Nephron (organoid): ENCODE data around the gene HHIPL1.
A peak's percentile ranks its signal among the peaks of the same experiment; 100 is the strongest.

Experiments
- H3K27ac Mint-ChIP-seq, 3 experiments: 2 replicates each; pipeline ENCODE4 v1.8.0; 2020; ENCODE audit warnings: mixed read lengths in 3 of 3, mild to moderate bottlenecking in 2 of 3, moderate library complexity in 1 of 3
- H3K27me3 Mint-ChIP-seq: 2 replicates; pipeline ENCODE4 v1.8.0; 2021; ENCODE audit warnings: low read depth, mild to moderate bottlenecking, moderate library complexity, mixed read lengths
- H3K36me3 Mint-ChIP-seq: 2 replicates; pipeline ENCODE4 v1.8.0; 2020; ENCODE audit warnings: low read depth, mixed read lengths
- H3K4me1 Mint-ChIP-seq: 2 replicates; pipeline ENCODE4 v1.8.0; 2020; ENCODE audit warnings: mixed read lengths
- H3K4me3 Mint-ChIP-seq, 3 experiments: 2 replicates each; pipeline ENCODE4 v1.8.0; 2020; ENCODE audit warnings: mild to moderate bottlenecking in 3 of 3, mixed read lengths in 3 of 3, moderate library complexity in 2 of 3
- H3K9me3 Mint-ChIP-seq: 2 replicates; pipeline ENCODE4 v1.8.0; 2020; ENCODE audit warnings: mixed read lengths
- CTCF ChIP-seq, 3 experiments: fragments of 200-600 bp; sonication (generic); IDR thresholded peaks; one replicate each; pipeline ENCODE4 v1.5.0; 2021; ENCODE audit warnings: antibody characterized with exemption in 3 of 3; ENCODE audit not compliant: unreplicated experiment in 3 of 3

HHIPL1 gene

DNA sequence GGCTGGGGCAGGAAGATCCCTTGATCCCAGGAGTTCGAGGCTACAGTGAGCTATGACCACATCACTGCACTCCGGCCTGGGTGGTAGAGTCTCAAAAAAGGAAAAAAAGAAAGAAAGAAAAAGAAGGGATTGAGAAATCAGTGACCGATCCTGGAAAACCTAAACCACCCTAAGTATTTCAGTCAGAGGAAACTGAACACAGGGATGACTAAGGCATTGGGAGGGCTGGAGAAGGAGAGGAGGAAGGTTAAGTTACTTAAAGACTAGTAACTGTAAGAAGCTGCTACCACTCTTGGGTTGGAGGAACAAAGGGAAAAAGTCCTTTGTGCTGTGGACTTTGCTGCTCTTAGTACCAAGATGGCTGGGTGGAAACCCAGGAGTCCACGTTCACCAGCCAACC is 10.6 kb downstream of the HHIPL1 start:
- Mint-ChIP-seq H3K36me3 (no peaks in the 10 kb centered on the region), H3K9me3 (no peaks in the 10 kb centered on the region), H3K4me1 (peaks cover 18% of the 10 kb centered on the region), H3K27ac (no peak overlapping the region), H3K27me3 (peaks cover 24% of the 10 kb centered on the region), H3K4me3 (no peak overlapping the region)
- TF ChIP-seq CTCF (IDR thresholded peaks at IDR 0.05; ENCODE audit: unreplicated experiment in 3 of 3) = no peak

- Mint-ChIP-seq H3K4me3 (no peak overlapping the region), H3K4me1 (peaks cover 18% of the 10 kb centered on the region), H3K27me3 (peaks cover 31% of the 10 kb centered on the region), H3K27ac (no peak overlapping the region), H3K9me3 (no peaks in the 10 kb centered on the region), H3K36me3 (peaks cover 2% of the 10 kb centered on the region)
- TF ChIP-seq CTCF (IDR thresholded peaks at IDR 0.05; ENCODE audit: unreplicated experiment in 3 of 3) = no peak
Measured at GRCh38 chr14:99656171-99656570, 11.2 kb downstream of the HHIPL1 start.

- H3K9me3 Mint-ChIP-seq = no peaks in the 10 kb centered on the region
- no peak for TF ChIP-seq CTCF (IDR thresholded peaks at IDR 0.05; ENCODE audit: unreplicated experiment in 3 of 3)
- no peak overlapping the region for H3K4me3 Mint-ChIP-seq
- H3K4me1 Mint-ChIP-seq = peaks cover 18% of the 10 kb centered on the region
- peak overlapping the region in 1 of 3 experiments; percentile 17 for H3K27ac Mint-ChIP-seq
- peaks cover 4% of the 10 kb centered on the region for H3K36me3 Mint-ChIP-seq
- peaks cover 37% of the 10 kb centered on the region for H3K27me3 Mint-ChIP-seq
Measured at GRCh38 chr14:99657645-99658155, 12.8 kb downstream of the HHIPL1 start.

- Mint-ChIP-seq H3K36me3 (peaks cover 4% of the 10 kb centered on the region), H3K9me3 (no peaks in the 10 kb centered on the region), H3K27ac (peak overlapping the region in 1 of 3 experiments; percentile 20), H3K27me3 (peaks cover 38% of the 10 kb centered on the region), H3K4me1 (peaks cover 18% of the 10 kb centered on the region), H3K4me3 (no peak overlapping the region)
- no peak for TF ChIP-seq CTCF (IDR thresholded peaks at IDR 0.05; ENCODE audit: unreplicated experiment in 3 of 3)
Measured at GRCh38 chr14:99658218-99658845, 13.4 kb downstream of the HHIPL1 start.

DNA sequence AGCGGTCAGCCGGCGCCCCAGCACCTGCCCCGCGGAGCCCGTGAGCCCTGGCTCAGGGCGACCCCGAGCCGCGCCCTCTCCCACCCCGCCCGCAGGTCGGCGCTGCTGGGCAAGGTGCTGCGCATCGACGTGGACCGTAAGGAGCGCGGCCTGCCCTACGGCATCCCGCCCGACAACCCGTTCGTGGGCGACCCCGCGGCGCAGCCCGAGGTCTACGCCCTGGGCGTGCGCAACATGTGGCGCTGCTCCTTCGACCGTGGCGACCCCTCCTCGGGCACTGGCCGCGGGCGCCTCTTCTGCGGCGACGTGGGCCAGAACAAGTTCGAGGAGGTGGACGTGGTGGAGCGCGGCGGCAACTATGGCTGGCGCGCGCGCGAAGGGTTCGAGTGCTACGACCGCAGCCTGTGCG is 14.4 kb downstream of the HHIPL1 start:
- peaks cover 4% of the 10 kb centered on the region for H3K36me3 Mint-ChIP-seq
- no peak overlapping the region for H3K27ac Mint-ChIP-seq
- H3K4me1 Mint-ChIP-seq = peaks cover 16% of the 10 kb centered on the region
- no peaks in the 10 kb centered on the region for H3K9me3 Mint-ChIP-seq
- peaks cover 38% of the 10 kb centered on the region for H3K27me3 Mint-ChIP-seq
- no peak for TF ChIP-seq CTCF (IDR thresholded peaks at IDR 0.05; ENCODE audit: unreplicated experiment in 3 of 3)
- H3K4me3 Mint-ChIP-seq = no peak overlapping the region

GRCh38 chr14:99660006-99660566 is 15.2 kb downstream of the HHIPL1 start:
- no peak for TF ChIP-seq CTCF (IDR thresholded peaks at IDR 0.05; ENCODE audit: unreplicated experiment in 3 of 3)
- Mint-ChIP-seq H3K27ac (no peak overlapping the region), H3K27me3 (peaks cover 42% of the 10 kb centered on the region), H3K4me3 (peak overlapping the region in 1 of 3 experiments; percentile 53), H3K4me1 (peaks cover 12% of the 10 kb centered on the region), H3K36me3 (peaks cover 4% of the 10 kb centered on the region), H3K9me3 (no peaks in the 10 kb centered on the region)
